OCI-LY1 (cell line): ENCODE measurements around the gene FMN1.

Source experiments
- CTCF ChIP-seq: fragments of 200-600 bp; sonication (generic), shearing (Covaris generic); IDR thresholded peaks from 2 replicates; pipeline ENCODE4 v1.5.1; 2017; ENCODE audit warnings: mild to moderate bottlenecking, antibody characterized with exemption, low read length, moderate library complexity, mixed read lengths
- EZH2 ChIP-seq: fragments of 200-600 bp; sonication (generic), shearing (Covaris generic); IDR thresholded peaks from 2 replicates; pipeline ENCODE4 v1.8.0; 2017; ENCODE audit warnings: borderline replicate concordance, mixed run types, mild to moderate bottlenecking, antibody characterized with exemption, low read length, moderate library complexity, mixed read lengths

- TF ChIP-seq CTCF (no peak), EZH2 (no peak)
Measured at GRCh38 chr15:32743411-32744140, 450.9 kb downstream of the FMN1 start.
